ENCODE measurements around the gene SH3GL1.

SH3GL1 gene

GRCh38 chr19:4366666-4367335 lies 33.5 kb downstream of the SH3GL1 start:
- Histone ChIP-seq H3K9ac (peak overlapping the region; percentile 29; the same call in 1 of the 2 replicates), H3K9me3 (no peaks in the 10 kb centered on the region), H3K27ac (peak overlapping the region; percentile 73), H3K36me3 (peaks cover 59% of the 10 kb centered on the region), H4K20me1 (peaks cover 71% of the 10 kb centered on the region), H3K4me2 (peak overlapping the region; percentile 36), H3K4me3 (no peak overlapping the region), H3K27me3 (no peaks in the 10 kb centered on the region), H3K4me1 (peaks cover 68% of the 10 kb centered on the region)
- no peak for TF ChIP-seq Cebpa-rat (IDR thresholded peaks at IDR 0.05)

GRCh38 chr19:4365791-4366665 lies 34.3 kb downstream of the SH3GL1 start:
- peaks cover 63% of the 10 kb centered on the region for H3K36me3 ChIP-seq
- peaks cover 63% of the 10 kb centered on the region for H4K20me1 ChIP-seq
- peak overlapping the region; percentile 36 for H3K4me2 ChIP-seq
- H3K4me1 ChIP-seq: peaks cover 61% of the 10 kb centered on the region
- H3K27ac ChIP-seq: peak overlapping the region; percentile 62
- H3K4me3 ChIP-seq: no peak overlapping the region
- no peaks in the 10 kb centered on the region for H3K9me3 ChIP-seq
- TF ChIP-seq Cebpa-rat (IDR thresholded peaks at IDR 0.05): no peak
- H3K27me3 ChIP-seq: no peaks in the 10 kb centered on the region
- H3K9ac ChIP-seq: 0 out of 2 replicates have a peak overlapping the region, but pooled peaks have one; percentile 29

GRCh38 chr19:4365341-4365740 lies 35.0 kb downstream of the SH3GL1 start:
- H3K36me3 ChIP-seq: peaks cover 68% of the 10 kb centered on the region
- no peak for TF ChIP-seq Cebpa-rat (IDR thresholded peaks at IDR 0.05)
- no peaks in the 10 kb centered on the region for H3K27me3 ChIP-seq
- peak overlapping the region; percentile 36 for H3K4me2 ChIP-seq
- no peak overlapping the region for H3K4me3 ChIP-seq
- peak overlapping the region; percentile 62; the same call in 1 of the 2 replicates for H3K27ac ChIP-seq
- peaks cover 60% of the 10 kb centered on the region for H4K20me1 ChIP-seq
- peaks cover 54% of the 10 kb centered on the region for H3K4me1 ChIP-seq
- H3K9me3 ChIP-seq: no peaks in the 10 kb centered on the region
- 0 out of 2 replicates have a peak overlapping the region, but pooled peaks have one; percentile 29 for H3K9ac ChIP-seq

- Histone ChIP-seq H3K27me3 (no peaks in the 10 kb centered on the region), H3K9ac (no peak overlapping the region), H3K4me2 (no peak overlapping the region), H3K36me3 (peaks cover 84% of the 10 kb centered on the region), H3K27ac (0 out of 2 replicates have a peak overlapping the region, but pooled peaks have one; percentile 6), H4K20me1 (peaks cover 60% of the 10 kb centered on the region), H3K4me1 (peaks cover 38% of the 10 kb centered on the region), H3K4me3 (no peak overlapping the region), H3K9me3 (no peaks in the 10 kb centered on the region)
- TF ChIP-seq Cebpa-rat (IDR thresholded peaks at IDR 0.05): no peak
Measured at GRCh38 chr19:4363571-4364304, 36.6 kb downstream of the SH3GL1 start.

- H3K4me3 ChIP-seq: no peak overlapping the region
- H3K4me1 ChIP-seq: peaks cover 30% of the 10 kb centered on the region
- peaks cover 55% of the 10 kb centered on the region for H4K20me1 ChIP-seq
- no peaks in the 10 kb centered on the region for H3K27me3 ChIP-seq
- H3K9me3 ChIP-seq: no peaks in the 10 kb centered on the region
- peaks cover 91% of the 10 kb centered on the region for H3K36me3 ChIP-seq
- H3K4me2 ChIP-seq: no peak overlapping the region
- 0 out of 2 replicates have a peak overlapping the region, but pooled peaks have one; percentile 6 for H3K27ac ChIP-seq
- no peak for TF ChIP-seq Cebpa-rat (IDR thresholded peaks at IDR 0.05)
- H3K9ac ChIP-seq: 0 out of 2 replicates have a peak overlapping the region, but pooled peaks have one; percentile 16
Measured at GRCh38 chr19:4362831-4363545, 37.4 kb downstream of the SH3GL1 start.

GRCh38 chr19:4362101-4362828 lies 38.1 kb downstream of the SH3GL1 start:
- TF ChIP-seq Cebpa-rat (IDR thresholded peaks at IDR 0.05): no peak
- Histone ChIP-seq H3K36me3 (peaks cover 95% of the 10 kb centered on the region), H3K9me3 (no peaks in the 10 kb centered on the region), H3K27me3 (no peaks in the 10 kb centered on the region), H3K4me1 (peaks cover 23% of the 10 kb centered on the region), H3K4me3 (no peak overlapping the region), H3K9ac (no peak overlapping the region), H4K20me1 (peaks cover 48% of the 10 kb centered on the region), H3K4me2 (no peak overlapping the region), H3K27ac (no peak overlapping the region)

GRCh38 chr19:4361152-4362046 lies 38.9 kb downstream of the SH3GL1 start:
- H3K9ac ChIP-seq: no peak overlapping the region
- peaks cover 15% of the 10 kb centered on the region for H3K4me1 ChIP-seq
- no peak overlapping the region for H3K4me3 ChIP-seq
- no peak for TF ChIP-seq Cebpa-rat (IDR thresholded peaks at IDR 0.05)
- H3K27ac ChIP-seq: no peak overlapping the region
- no peaks in the 10 kb centered on the region for H3K27me3 ChIP-seq
- no peaks in the 10 kb centered on the region for H3K9me3 ChIP-seq
- peaks cover 97% of the 10 kb centered on the region for H3K36me3 ChIP-seq
- H3K4me2 ChIP-seq: no peak overlapping the region
- peaks cover 42% of the 10 kb centered on the region for H4K20me1 ChIP-seq

Data from BLaER1 (cell line).